ENCODE results near the gene COL23A1.
A peak's percentile ranks its signal among the peaks of the same experiment; 100 is the strongest.

The COL23A1 gene

DNA sequence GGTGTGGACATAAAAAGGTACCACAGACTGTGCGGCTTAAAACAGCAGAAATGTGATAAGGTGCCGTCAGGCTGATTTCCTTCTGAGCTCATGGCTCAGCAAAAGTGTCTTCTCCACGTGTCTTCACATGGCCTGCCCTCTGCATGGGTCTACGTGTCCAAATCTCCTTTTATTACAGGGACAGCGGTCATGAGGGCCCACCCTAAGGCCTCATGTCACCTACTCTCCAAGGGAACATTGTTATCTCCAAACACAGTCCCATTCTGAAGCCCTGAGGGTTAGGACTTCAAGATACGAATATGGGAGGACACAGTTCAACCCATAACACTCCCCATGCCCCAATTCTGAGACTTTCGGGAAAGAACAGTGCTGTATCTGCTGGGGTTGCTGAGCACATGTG, 35.2 kb downstream of the COL23A1 start:
- no peak for DNase-seq (ENCODE audit: low spot score)

DNA sequence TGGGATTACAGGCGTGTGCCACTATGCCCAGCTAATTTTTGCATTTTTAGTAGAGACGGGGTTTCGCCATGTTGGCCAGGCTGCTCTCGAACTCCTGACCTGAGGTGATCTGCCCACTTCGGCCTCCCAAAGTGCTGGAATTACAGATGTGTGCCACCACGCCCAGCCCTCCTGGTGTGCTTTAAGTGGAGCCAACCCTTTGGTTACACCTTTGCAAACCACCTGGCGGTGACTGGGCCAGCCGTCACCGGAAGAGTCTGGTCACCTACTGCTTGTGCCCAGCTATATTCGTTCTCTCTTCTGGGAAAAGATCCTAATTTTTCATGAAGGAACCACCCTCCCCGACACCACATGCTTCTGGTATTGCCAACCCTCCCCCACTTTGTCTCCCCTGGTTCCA, 35.9 kb downstream of the COL23A1 start:
- no peak for DNase-seq (ENCODE audit: low spot score)

DNA sequence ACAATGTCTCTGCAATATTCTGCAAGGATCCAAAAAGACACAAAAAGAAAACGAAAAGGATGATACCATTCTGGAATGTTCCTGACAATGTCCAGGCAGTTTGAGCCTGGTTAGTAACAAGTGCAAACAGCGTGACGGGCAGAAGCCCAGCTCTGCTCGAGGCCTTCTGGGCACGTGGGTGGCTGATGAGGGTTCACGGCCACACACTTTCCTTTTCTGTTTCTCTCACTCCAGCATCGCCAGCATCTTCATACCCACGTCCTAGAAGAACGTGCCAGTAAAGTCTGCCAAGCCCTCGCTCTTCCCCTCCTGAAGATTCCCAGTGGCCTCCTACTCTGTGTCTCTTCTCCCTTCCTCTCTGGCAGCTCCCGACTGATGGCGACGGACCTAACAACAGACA, 36.7 kb downstream of the COL23A1 start:
- DNase-seq (ENCODE audit: low spot score): no peak

DNA sequence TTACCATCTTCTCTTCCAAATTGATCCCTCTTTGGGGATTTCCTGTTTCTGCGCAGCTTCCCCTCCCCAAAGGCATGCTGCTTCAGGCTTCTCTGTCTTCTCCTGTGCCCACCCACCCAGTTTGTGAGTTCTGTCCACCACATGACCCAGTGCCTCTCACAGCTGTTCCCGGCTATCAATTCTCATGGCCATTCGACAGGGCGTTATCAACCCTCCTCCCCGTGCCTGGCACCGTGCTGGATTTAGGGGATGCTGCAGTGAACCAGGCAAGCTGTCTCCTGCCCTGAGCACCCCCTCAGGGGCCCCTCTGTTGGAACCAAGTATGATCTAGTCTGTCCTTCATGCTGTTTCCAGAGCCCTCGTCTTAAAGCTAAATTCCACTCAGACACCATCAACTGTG, 38.7 kb downstream of the COL23A1 start:
- no peak for DNase-seq (ENCODE audit: low spot score)

DNA sequence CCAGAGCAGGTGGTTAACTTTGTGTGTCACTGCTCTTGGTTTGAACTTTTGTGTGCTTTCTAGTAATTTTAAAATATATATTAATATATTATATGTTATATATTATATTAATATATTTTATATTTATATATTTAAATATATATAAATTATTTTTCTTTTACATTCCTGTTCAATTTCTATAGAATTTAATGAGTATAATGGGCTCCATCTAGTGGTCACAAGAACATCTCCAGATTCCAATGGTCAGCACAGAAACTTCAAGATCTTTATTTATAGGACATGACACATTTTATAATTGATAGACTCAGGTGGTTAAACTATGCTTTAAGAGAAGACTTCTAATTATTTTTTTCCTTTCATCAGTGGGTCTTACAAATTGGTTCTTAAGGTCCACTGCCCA, 39.1 kb downstream of the COL23A1 start:
- DNase-seq (ENCODE audit: low spot score): peak; percentile 41

DNA sequence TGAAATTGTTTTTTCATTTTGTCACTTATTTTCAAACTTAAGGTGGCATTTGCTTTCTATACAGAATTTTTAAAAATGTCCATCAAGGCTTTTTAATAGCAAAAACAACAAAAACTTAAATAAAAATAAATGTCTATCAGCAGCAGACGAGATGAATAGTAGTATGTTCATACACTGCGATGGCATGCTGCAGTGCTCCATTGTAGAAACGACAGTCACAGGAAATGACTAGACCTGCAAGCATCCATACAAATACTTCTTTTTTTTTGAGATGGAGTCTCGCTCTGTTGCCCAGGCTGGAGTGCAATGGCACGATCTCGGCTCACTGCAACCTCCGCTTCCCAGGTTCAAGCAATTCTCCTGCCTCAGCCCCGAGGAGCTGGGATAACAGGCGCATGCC, 41.4 kb downstream of the COL23A1 start:
- peak; percentile 83 for DNase-seq (ENCODE audit: low spot score)

DNA sequence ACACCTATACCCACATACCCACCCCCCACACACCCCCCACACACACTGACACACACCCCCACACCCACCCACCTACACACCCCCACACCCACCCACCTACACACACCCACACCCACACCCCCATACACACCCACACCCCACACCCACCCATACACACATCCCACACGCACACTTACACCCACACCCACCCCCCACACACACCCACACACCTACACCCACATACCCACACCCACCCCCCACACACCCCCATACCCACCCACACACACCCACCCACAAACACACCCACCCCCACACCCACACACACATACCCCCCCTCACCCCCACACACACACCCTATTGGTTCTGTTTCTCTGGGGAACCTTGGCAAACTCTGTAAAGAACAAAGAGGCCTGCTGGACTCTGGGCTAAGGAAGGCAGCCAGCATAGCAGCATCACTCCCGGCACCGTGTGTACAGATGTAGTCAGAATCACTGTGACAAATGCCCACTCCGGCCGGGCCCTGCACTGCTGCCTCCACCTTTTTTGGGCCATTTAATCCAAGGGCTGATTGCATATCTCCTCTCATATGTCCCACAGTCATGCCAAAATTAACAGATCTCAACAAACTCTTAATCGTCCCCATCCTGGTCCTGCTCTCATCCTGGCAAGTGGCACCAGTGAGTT, 42.3 kb downstream of the COL23A1 start:
- DNase-seq (ENCODE audit: low spot score): no peak

DNA sequence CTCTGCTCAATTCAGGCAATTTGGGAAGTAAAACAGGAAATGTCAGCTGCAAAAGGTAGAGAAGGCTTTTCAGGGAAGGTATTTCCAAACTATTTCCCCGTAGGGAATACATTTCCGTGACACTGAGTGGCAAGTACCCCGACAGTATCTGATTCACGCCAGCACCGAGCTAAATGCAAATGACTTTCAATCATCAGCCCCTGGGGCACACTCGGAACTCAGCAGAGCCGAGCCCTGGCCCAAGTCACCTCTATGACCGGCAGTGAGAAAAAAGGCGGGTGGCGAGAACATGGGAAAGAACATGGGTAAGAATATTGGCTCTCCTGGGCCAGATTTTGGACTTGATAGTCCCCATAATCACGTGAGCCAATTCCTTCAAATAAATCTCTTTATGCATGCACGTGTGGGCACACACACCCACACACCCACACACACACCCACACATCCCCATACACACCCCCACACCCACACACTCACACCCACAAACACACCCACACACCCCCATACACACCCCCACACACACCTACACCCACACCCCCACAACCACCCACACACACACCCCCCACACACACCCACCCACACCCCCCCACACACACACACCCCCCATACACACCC, 43.0 kb downstream of the COL23A1 start:
- DNase-seq (ENCODE audit: low spot score): no peak

DNA sequence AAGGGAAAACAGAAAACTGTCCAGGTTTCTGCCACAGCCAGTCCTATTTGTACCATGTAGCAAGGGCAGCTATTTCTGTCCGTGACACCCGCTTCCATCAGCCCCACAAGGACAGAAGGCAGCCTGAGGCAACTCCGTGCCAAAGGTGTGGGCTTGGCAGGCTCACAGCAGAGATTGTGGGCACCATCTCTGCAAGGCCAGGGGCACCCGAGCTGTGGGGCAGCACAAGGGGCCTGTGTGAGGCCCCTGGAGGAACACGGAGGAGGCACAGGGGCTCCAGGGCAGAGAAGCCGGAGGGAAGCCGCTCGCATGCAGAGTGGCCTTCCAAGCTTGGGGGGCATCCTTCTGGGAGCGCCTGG, 43.5 kb downstream of the COL23A1 start:
- no peak for DNase-seq (ENCODE audit: low spot score)

DNA sequence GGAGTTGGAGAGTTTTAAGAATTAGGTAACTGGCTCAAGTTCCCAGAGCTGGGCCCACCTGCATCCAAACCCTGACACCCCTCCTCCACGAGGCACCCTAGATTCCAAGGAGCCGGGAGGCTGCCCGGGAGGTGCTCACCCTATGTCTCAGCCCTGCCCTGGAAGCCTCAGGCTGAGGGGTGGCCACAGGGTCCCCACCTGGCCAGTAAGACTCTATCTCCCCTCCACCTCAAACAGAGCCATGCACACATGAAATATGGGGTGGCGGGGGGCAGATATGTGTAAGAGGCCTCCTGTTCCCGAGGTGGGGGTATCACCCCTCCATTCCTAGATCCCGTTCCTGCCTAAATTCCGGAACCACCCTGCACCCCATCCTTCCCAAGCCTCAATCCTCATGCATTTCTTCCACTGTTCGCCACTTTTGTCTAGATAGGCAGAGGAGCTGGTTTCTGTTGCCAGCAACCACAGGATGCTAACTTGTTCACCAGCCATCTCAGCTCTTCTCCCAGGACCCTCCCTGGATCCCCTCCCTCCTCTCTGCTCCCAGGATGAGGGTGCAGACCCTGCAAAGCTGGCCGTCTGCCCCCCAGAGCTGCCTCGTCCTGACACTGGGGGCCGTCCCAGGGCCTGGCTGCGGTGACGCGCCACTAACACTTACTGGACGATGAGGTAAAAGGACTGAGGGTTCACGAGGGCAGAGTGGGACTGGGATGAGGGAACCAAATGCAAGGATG, 44.1 kb downstream of the COL23A1 start:
- no peak for DNase-seq (ENCODE audit: low spot score)

DNA sequence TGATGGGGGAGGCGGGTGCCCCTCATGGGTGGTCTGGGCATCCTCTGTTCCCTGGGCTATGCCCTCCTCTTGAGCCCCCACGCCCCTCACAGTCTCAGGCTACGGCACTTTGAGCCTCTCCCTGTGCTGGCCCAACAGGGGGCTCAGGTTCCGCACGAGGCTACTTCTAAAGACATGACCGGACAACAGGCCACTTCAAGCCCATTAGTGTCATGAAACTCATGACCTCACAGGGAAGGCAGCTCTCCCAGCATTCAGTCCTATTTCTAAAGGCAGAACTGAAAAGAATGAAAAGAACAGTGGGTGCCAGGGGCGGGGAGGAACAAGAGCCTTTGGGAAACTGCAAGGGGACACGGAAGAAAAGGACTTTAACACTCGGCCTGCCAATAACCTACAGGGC, 45.0 kb downstream of the COL23A1 start:
- no peak for DNase-seq (ENCODE audit: low spot score)

DNA sequence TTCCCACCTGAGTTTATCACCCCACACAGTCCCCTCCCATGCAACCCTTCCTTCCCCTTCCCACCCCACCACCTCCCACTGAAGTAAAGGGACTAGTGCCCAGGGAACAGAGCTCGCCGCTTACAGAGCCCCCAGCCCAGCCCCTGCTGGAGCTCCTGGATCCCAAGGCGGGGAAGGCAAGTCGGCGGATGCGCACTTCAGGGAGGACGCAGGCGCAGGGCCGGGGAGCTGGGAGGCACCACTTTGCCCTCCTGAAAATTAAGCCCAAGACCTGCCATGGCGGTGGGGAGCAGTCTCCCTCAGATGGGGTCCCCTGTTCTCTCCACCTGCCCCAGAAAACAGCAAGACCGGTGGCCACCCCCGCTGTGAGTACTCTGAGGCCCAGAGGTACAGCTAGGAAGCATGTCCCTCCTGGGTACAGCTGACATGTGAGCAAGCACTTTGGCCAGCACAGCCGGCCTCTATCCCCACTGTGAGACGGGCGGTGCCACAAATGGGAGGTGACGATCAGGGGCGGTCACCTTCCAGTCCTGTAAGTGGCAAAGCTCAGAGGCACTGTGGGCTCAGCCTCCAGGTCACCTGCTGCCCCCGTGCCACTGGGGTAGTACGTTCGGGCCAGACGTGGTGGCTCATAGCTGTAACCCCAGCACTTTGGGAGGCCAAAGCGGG, 45.9 kb downstream of the COL23A1 start:
- DNase-seq (ENCODE audit: low spot score): no peak

DNA sequence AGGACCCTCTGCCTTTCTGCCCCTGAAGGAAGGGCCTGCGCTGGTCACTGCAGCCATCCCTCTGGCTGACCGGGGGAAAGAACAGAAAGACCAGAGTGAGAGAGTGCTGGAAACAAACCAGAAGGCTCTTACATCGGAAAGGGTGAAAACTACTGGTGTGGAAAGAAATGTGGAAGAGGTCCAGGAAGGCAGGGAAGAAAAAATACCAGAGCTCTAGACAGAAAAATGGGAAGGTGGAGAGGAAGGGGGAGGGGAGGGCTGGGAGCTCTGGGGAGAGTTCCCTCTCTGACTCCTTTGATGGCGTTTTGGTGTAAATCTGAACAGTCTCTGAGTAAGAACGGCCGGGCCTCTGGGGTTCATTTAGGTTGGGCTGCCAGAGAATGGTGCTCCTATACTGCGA, 47.7 kb downstream of the COL23A1 start:
- no peak for DNase-seq (ENCODE audit: low spot score)

DNA sequence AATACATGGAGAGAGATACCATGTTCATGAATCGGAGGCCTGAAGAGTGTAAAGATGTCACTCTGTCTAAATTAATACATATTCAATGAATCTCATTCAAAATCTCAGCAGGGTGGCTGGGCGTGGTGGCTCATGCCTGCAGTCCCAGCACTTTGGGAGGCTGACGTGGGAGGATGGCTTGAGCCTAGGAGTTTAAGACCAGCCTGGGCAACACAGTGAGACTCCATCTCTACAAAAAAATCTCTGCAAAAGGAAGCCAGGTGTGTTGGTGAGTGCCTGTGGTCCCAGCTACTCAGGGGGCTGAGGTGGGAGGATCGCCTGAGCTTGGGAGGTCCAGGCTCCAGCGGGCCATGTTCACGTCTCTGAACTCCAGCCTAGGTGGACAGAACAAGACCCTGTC, 49.7 kb downstream of the COL23A1 start:
- no peak for DNase-seq (ENCODE audit: low spot score)

DNA sequence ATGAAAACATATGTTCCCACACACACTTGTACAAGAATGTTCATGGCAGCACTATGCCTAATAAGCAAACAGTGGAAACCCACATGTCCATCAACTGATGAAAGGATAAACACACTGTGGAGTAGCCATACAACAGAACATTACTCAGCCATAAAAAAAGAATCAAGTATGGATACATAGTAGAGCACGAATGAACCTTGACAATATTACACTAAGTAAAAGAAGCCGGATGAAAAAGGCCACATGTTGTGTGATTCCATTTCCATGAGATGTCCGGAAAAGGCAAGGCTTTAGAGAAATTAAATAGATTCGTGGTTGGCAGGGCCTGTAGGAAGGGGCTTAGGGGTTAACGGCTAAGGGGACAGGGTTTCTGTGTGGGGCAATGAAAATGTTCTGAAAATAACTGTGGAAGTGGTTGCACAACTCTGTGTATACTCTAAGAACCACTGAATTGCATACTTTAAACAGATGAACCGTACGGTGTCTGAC, 51.4 kb downstream of the COL23A1 start:
- no peak for DNase-seq (ENCODE audit: low spot score)

DNA sequence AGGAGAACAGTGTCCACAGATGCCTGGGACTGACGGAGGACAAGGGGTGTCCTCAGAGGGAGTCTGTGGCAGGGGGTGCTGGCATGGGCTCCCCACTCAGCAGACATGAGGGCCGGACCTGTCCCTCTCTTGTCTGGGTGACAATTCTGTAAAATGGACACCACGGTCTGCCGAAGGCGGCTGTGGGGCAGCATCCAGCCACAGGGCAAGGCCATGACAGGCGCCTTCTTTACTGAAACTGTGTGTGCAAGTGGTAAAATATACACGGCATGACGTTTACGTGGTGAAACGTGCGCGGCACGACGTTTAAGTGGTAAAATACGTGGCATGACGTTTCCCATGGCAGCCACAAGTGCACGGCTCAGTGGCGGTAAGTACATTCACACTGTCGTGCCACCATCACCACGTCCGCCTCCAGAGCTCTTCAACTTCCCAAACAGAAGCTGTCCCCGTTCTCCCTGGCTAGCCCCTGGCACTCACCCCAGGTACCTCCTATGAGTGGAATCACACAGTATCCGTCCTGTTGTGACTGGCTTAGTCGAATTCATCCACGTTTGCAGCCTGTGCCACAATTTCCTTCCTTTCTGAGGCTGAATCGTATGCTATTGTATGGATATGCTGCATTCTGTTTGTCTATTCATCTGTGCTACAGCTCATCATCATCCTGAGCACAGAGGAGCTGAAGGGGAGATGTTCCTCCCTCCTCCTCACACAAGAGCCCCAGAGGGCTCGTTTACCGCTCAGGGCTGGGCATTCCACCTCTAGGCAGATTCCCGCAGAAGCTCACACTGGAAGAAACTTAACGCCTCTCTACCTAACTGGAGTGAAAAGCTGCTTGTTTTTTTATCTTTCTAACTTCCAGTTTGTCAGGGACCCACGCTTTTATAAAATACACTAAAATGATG, 52.5 kb downstream of the COL23A1 start:
- no peak for DNase-seq (ENCODE audit: low spot score)

DNA sequence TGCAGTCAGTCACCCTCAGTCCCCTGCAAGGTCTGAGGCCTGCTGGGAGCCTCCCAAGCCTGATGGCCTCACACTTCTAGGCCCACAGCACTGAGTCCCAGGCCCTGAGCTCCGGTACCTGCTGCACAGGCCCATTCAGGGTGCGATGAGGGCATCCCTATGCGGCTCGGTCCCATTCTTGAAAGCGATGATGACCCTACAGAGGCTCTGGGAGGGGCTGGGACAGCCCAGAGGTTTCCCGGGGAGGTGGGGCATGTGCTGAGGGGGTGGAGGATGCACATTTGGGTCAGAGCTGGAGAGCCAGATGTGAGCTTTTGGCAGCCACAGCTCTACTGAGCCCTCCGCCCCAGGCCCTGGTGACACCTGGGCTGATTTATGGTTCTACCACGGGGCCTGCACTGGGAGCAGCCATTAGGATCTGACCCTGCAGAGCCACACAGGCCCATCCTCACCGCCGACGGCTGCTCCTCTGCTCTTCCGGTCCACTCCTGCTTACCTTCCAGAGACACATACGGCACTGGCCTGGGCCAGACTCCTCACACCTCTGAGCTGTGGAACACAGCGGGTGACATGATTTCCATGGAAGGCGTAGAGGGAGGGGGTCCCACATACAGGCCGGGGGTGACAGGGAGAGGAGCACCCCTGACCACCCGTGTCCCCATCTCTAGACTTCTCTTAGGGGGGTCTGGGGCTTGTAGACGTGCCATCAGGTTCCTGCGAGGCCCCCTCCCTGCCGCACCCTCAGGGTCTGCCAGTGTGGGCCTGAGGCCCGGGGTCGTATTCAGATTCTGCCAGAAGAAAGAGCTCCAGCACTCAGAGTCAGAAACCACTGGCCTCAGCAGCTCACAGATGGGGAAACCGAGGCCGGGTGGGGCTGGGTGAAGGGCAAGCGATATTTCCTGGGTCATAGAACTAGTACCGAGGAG, 53.4 kb downstream of the COL23A1 start:
- DNase-seq (ENCODE audit: low spot score): no peak

DNA sequence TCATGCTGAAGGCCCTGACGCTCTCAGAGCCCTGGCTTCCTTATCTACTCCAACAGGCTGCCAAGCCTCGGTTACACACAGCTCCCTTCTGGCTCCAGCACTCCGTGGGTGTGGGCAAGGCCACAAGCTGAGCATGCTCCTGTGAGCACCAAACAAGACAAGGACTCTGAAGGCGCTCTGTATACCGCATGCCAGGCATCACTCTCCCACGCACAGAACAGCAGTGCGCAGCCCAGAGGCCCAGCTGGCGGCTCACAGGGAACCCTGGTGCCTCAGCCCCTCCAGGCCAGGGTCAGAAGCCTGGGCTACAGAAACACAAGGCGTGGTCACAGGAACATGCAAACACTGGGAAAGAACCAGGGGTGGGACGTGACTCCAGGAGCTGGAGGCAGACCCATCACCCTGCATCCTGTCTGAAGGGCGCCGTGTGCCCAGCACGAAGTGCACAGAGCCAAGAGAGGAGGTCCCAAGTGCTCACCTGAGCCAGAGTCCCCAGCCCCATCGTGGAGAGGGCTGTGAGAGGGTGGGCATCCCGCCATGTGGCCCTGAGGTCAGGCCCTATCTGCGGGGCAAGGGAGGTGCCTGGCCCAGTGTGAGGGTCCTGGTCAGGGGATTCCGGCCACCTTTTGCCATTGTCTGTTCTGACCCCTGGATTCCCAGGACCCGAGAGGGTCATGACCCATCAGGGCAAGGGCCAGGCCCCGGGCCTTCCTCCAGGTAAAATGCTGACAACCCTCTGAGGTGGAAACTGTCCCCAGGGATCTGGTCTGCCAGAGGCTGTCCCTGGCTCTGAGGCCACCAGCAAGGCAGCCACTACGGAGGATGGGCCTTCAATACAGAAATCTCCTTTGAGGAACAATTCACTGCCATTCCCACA, 54.7 kb downstream of the COL23A1 start:
- no peak for DNase-seq (ENCODE audit: low spot score)

DNA sequence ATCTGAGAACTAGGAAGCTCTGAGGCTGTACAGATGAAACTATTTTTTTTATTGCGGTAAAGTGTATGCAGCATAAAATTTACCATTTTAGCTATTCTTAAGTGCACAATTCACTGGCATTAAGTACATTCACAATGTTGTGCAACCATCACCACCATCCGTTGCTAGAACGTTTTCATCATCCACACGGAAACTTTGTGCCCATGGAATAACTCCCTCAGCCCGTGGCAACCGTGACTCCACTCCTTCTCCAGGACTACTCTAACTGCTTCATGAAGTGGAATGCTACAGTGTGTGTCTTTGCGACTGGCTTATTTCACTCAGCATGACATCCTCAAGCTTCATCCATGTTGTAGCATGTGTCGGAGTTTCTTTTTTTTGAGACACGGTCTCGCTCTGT, 57.1 kb downstream of the COL23A1 start:
- DNase-seq (ENCODE audit: low spot score): no peak

DNA sequence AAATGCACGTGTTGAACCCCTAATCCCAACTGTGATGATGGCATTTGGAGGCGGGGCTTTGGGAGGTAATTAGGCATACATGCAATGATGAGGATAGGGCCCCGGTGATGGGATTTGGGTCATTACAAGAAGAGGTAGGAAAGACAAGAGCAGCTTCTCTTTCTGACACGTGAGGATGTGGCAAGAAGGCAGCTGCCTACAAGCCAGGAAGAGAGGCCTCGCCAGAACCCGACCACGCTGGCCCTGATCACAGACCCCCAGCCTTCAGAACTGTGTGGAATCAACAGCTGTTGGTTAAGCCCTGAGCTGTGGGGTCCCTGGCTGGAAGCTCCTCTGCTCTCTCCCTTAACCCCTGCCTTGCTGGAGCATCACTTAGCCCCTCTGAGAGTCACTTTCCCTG, 57.5 kb downstream of the COL23A1 start:
- no peak for DNase-seq (ENCODE audit: low spot score)
